ENCODE measurements around the gene NEGR1.

GRCh38 chr1:72009173-72010093 is 272.9 kb downstream of the NEGR1 start:
- no peak for TF ChIP-seq TAF1 (conservative IDR thresholded peaks at IDR 0.05)
- TF ChIP-seq CTCF (IDR thresholded peaks at IDR 0.05; ENCODE audit: low read depth, low read length, missing input control) = no peak
- TF ChIP-seq JUND (IDR thresholded peaks at IDR 0.05) = no peak
- TF ChIP-seq REST (IDR thresholded peaks at IDR 0.05) = no peak
- no peak for TF ChIP-seq GABPA (IDR thresholded peaks at IDR 0.05 in 1 of 2, conservative IDR thresholded peaks at IDR 0.05 in 1 of 2)
- no peak for TF ChIP-seq FOXA1 (IDR thresholded peaks at IDR 0.05)
- no peak for TF ChIP-seq RAD21 (IDR thresholded peaks at IDR 0.05)
- no peak for TF ChIP-seq YY1 (IDR thresholded peaks at IDR 0.05)
- TF ChIP-seq MAX (IDR thresholded peaks at IDR 0.05) = no peak
- no peak for TF ChIP-seq SP1 (IDR thresholded peaks at IDR 0.05)
